GM12878 (cell line): ENCODE results near the gene PKP2. TPM values are rescaled to one million over a fixed set of nuclear protein-coding genes. Genes with fewer than 3 reads are reported as not detected.
"Not testable (repeated sequence)": the region's sequence is repeated elsewhere in the genome, so short reads cannot be mapped to it uniquely, and the experiment has no call there.

Experiments
- ATAC-seq: fragments of 200-7000 bp; cut with Tn5 transposase; 3 replicates; pipeline ENCODE4 v1.9.1; 2020; ENCODE audit warnings: mild to moderate bottlenecking, moderate library complexity
- BruUV-seq: library from RNA; stranded (reverse); fragments of 400-500 nt; replicated peaks from 2 replicates; lab custom pipeline; 2021; lab: Mats Ljungman, UMichigan
- CTCF ChIA-PET: fragments of 300-600 bp; sonication (Branson Sonifier 250); formaldehyde crosslinking; extraction: SDS; loops from one replicate; lab custom pipeline; 2021; ENCODE audit warnings: inconsistent platforms; lab: Yijun Ruan, JAX
- POLR2A ChIA-PET: fragments of 350-600 bp; formaldehyde crosslinking; extraction: SDS; loops from one replicate; lab custom pipeline; 2021; ENCODE audit warnings: inconsistent platforms; lab: Charles Lee
- RAD21 ChIA-PET: fragments of 300-600 bp; sonication (Branson Sonifier 250); formaldehyde crosslinking; loops from one replicate; lab custom pipeline; 2023; ENCODE audit warnings: antibody characterized with exemption; ENCODE audit not compliant: unreplicated experiment; lab: Charles Lee
- SMC1A ChIA-PET: fragments of 300-600 bp; sonication (Branson Sonifier 250); formaldehyde crosslinking; loops from one replicate; lab custom pipeline; 2023; ENCODE audit not compliant: unreplicated experiment, uncharacterized antibody; lab: Charles Lee
- DNase-seq: peaks from one replicate; pipeline ENCODE4 v3.0.0-alpha.2; 2011; ENCODE audit warnings: low read depth, low spot score
- FAIRE-seq: peaks from 3 replicates; lab custom pipeline; 2011; peaks lifted over from hg19 to GRCh38; lab: Jason Lieb, UNC
- H2AFZ ChIP-seq: 2 replicates; pipeline ENCODE4 v1.6.0; 2011; ENCODE audit warnings: low read depth, low read length, control low read depth; ENCODE audit not compliant: control insufficient read depth
- H3K27ac ChIP-seq: 2 replicates; pipeline ENCODE4 v1.5.1; 2011; ENCODE audit warnings: control low read depth; ENCODE audit not compliant: control insufficient read depth, insufficient read depth
- H3K27me3 ChIP-seq, 2 experiments: replicated peaks in 1 of 2; 2 replicates each; pipeline versions ENCODE4 v1.6.0 to v1.6.1; 2011; ENCODE audit warnings: low read length in 1 of 2; ENCODE audit not compliant: control insufficient read depth in 2 of 2, insufficient read depth in 2 of 2
- H3K36me3 ChIP-seq, 2 experiments: 2 replicates each; pipeline ENCODE4 v1.5.1; 2011; ENCODE audit warnings: low read length in 1 of 2; ENCODE audit not compliant: control insufficient read depth in 2 of 2, insufficient read depth in 2 of 2
- H3K4me1 ChIP-seq: 2 replicates; pipeline ENCODE4 v1.6.1; 2011; ENCODE audit warnings: mild to moderate bottlenecking, low read length, moderate library complexity, mixed read lengths; ENCODE audit not compliant: control insufficient read depth, insufficient read depth
- H3K4me2 ChIP-seq: 2 replicates; pipeline ENCODE4 v1.6.0; 2011; ENCODE audit warnings: control low read depth; ENCODE audit not compliant: control insufficient read depth, insufficient read depth
- H3K4me3 ChIP-seq: fragments of 200-600 bp; sonication (generic); 2 replicates; pipeline ENCODE4 v1.5.1; 2016
- H3K79me2 ChIP-seq: 2 replicates; pipeline ENCODE4 v1.6.0; 2011; ENCODE audit warnings: low read length; ENCODE audit not compliant: control insufficient read depth, insufficient read depth
- H3K9ac ChIP-seq: 2 replicates; pipeline ENCODE4 v1.8.0; 2011; ENCODE audit warnings: low read length, control low read depth, mixed read lengths; ENCODE audit not compliant: control insufficient read depth, insufficient read depth
- H3K9me3 ChIP-seq: replicated peaks from 3 replicates; pipeline ENCODE4 v1.5.1; 2011; ENCODE audit warnings: mild to moderate bottlenecking, low read length; ENCODE audit not compliant: control insufficient read depth, insufficient read depth
- H4K20me1 ChIP-seq: 2 replicates; pipeline ENCODE4 v1.6.0; 2011; ENCODE audit not compliant: control insufficient read depth, insufficient read depth
- CHD1 ChIP-seq: IDR thresholded peaks from 2 replicates; pipeline ENCODE4 v1.6.1; 2012; ENCODE audit warnings: low read depth, low read length, improper control_type of control experiment
- IKZF1 ChIP-seq: fragments of 450-650 bp; conservative IDR thresholded peaks from 2 replicates; pipeline ENCODE4 v1.6.1; 2017; ENCODE audit warnings: antibody characterized with exemption, mild to moderate bottlenecking
- IRF4 ChIP-seq: IDR thresholded peaks from 2 replicates; pipeline ENCODE4 v1.6.1; 2011; ENCODE audit warnings: low read depth, low read length
- POLR2AphosphoS5 ChIP-seq: IDR thresholded peaks from 2 replicates; pipeline ENCODE4 v1.6.1; 2011; ENCODE audit warnings: mild to moderate bottlenecking, low read length, inconsistent platforms
- SKIL ChIP-seq: fragments of 450-650 bp; IDR thresholded peaks from 2 replicates; pipeline ENCODE4 v1.6.1; 2017; ENCODE audit warnings: mild to moderate bottlenecking, low read depth, inconsistent platforms; ENCODE audit not compliant: poor library complexity, severe bottlenecking
- SUPT20H ChIP-seq: IDR thresholded peaks from 2 replicates; pipeline ENCODE4 v1.6.1; 2011; ENCODE audit warnings: low read depth, mild to moderate bottlenecking, low read length, moderate library complexity, borderline replicate concordance; ENCODE audit not compliant: control insufficient read depth
- WGBS: methylation state at CpG from one replicate; pipeline ENCODE4 v1.1.6; 2016; ENCODE audit warnings: low lambda C conversion rate; ENCODE audit not compliant: insufficient replicate concordance, insufficient coverage; ENCODE audit errors: missing lambda C conversion rate; 5-methylcytosine and 5-hydroxymethylcytosine counted together
- in situ Hi-C: fragments of 300-500 bp; cut with MboI; formaldehyde crosslinking; loops from 9 replicates; pipeline ENCODE4 v1.14.3; 2018; ENCODE audit warnings: mixed read lengths
- intact Hi-C: fragments of 100-400 bp; cut with micrococcal nuclease; formaldehyde crosslinking; loops from one replicate; pipeline ENCODE4 v1.14.2; 2022; ENCODE audit not compliant: unreplicated experiment
- polyA plus RNA-seq, 11 experiments: library from polyadenylated mRNA; depleted of rRNA in 4 of 11; unstranded in 6 of 11; stranded (reverse) in 5 of 11; fragments of >200 nt; fragmentation: Nextera tagmentation in 4 of 11; fragmentation: Illumina TruSeq in 1 of 11; extraction: Ambion mirVana in 4 of 11; extraction: Trizol in 1 of 11; gene quantifications; 1 replicate in 1 of 11; 2 replicates in 10 of 11; pipeline versions ENCODE4 v1.2.1 to v1.2.3, GENCODE V29; 2011 to 2016; ENCODE audit warnings: inconsistent platforms in 2 of 11, missing spikeins in 2 of 11, low read depth in 1 of 11
- total RNA-seq, 4 experiments: library from RNA; depleted of rRNA in 3 of 4; stranded (reverse); fragments of >200 nt in 3 of 4; fragmentation: Illumina TruSeq in 1 of 4; extraction: Trizol in 1 of 4; gene quantifications; 2 replicates each; pipeline versions ENCODE4 v1.2.1 to v1.2.3, GENCODE V29; 2013 to 2021

PKP2 gene
- total and polyA plus RNA-seq, 10 of the 15 experiments (the other 5 are each of a cell fraction or from before 2014, with no cell fraction given), result 0.02 to 4.1 (median 0.07) TPM; not detected in 4

- Histone ChIP-seq H2AFZ (no peak overlapping the region), H3K9me3 (no peaks in the 10 kb centered on the region), H3K27me3 (no peaks in the 10 kb centered on the region), H3K79me2 (no peaks in the 10 kb centered on the region), H3K27ac (no peak overlapping the region), H3K4me2 (no peak overlapping the region), H3K36me3 (no peaks in the 10 kb centered on the region), H3K4me1 (no peaks in the 10 kb centered on the region), H3K9ac (no peak overlapping the region), H3K4me3 (no peak overlapping the region), H4K20me1 (no peaks in the 10 kb centered on the region)
- DNase-seq (no peak), FAIRE-seq (no peak), ATAC-seq (no peak)
- in situ Hi-C loops (no loop called here), intact Hi-C loops (no loop called here)
- ChIA-PET CTCF (no interaction called here), RAD21 (no interaction called here), SMC1A (no interaction called here), POLR2A (no interaction called here)
- WGBS, result 44% methylated on average over 7 of the region's 7 CpGs
- TF ChIP-seq SUPT20H (no peak), POLR2AphosphoS5 (no peak), IRF4 (no peak), CHD1 (no peak), SKIL (no peak), IKZF1 (no peak)
- no TSS peak for BruUV-seq
Observed at GRCh38 chr12:32863128-32863527, 33.4 kb downstream of the PKP2 start.

- POLR2A ChIA-PET, result not testable (repeated sequence)
Observed at GRCh38 chr12:32861658-32862057, 34.9 kb downstream of the PKP2 start.

More at GRCh38 chr12:32861658-32862057, 34.9 kb downstream of the PKP2 start:
- FAIRE-seq, RAD21 ChIA-PET, SMC1A ChIA-PET, H3K27ac ChIP-seq, H3K9me3 ChIP-seq, DNase-seq, BruUV-seq, CTCF ChIA-PET, H4K20me1 ChIP-seq, H3K36me3 ChIP-seq, H3K4me1 ChIP-seq, H3K4me2 ChIP-seq, intact Hi-C loops, H3K4me3 ChIP-seq, H3K9ac ChIP-seq, H2AFZ ChIP-seq, H3K79me2 ChIP-seq, ATAC-seq, in situ Hi-C loops, H3K27me3 ChIP-seq: not testable (repeated sequence)
- 5% methylated on average over 2 of the region's 2 CpGs for WGBS
